Lung microvascular endothelial cell (primary cell): ENCODE results near the gene TMEM86A. TPM values are rescaled to one million over a fixed set of nuclear protein-coding genes. Genes with fewer than 3 reads are reported as not detected.
"Not testable (repeated sequence)": the region's sequence is repeated elsewhere in the genome, so short reads cannot be mapped to it uniquely, and the experiment has no call there.

Source experiments
- DNase-seq, 2 donors: peaks; one replicate each; pipeline versions ENCODE4 v3.0.0 to v3.0.0-alpha.2; 2010; ENCODE audit warnings: low read depth in 2 of 2
- total RNA-seq: library from RNA; depleted of rRNA; stranded (reverse); fragments of >200 nt; gene quantifications from 2 replicates; pipeline ENCODE4 v1.2.1, GENCODE V29; 2014

Gene TMEM86A
- total RNA-seq, result 2.4 and 6.3 TPM in 2 replicates

GRCh38 chr11:18698341-18699268, at the start of gene TMEM86A:
TMEM86A (plus strand) TSS chr11:18698779; CDS start chr11:18698887, 108 bp downstream.
- peak; percentile 83 to 87 for DNase-seq

- no peak for DNase-seq
Measured at GRCh38 chr11:18650353-18650752, 48.2 kb upstream of the TMEM86A start.

- peak; percentile 40 to 79 for DNase-seq
Measured at GRCh38 chr11:18650859-18651557, 47.6 kb upstream of the TMEM86A start.

GRCh38 chr11:18657673-18658072, 40.9 kb upstream of the TMEM86A start:
- no peak for DNase-seq

GRCh38 chr11:18665353-18665872, 33.2 kb upstream of the TMEM86A start:
- DNase-seq, result not testable (repeated sequence)

- DNase-seq, result no peak
Measured at GRCh38 chr11:18668131-18668530, 30.4 kb upstream of the TMEM86A start.

- no peak for DNase-seq
Measured at GRCh38 chr11:18669219-18669596, 29.4 kb upstream of the TMEM86A start.

GRCh38 chr11:18669711-18670110, 28.9 kb upstream of the TMEM86A start:
- DNase-seq, result no peak

GRCh38 chr11:18671246-18671645, 27.3 kb upstream of the TMEM86A start:
- no peak for DNase-seq

GRCh38 chr11:18672209-18672608, 26.4 kb upstream of the TMEM86A start:
- DNase-seq, result peak in 1 of 2 donors; percentile 21

GRCh38 chr11:18676803-18677202, 21.8 kb upstream of the TMEM86A start:
- no peak for DNase-seq

- DNase-seq, result no peak
Measured at GRCh38 chr11:18677560-18677959, 21.0 kb upstream of the TMEM86A start.

- not testable (repeated sequence) for DNase-seq
Measured at GRCh38 chr11:18681949-18682348, 16.6 kb upstream of the TMEM86A start.

GRCh38 chr11:18682466-18682865, 16.1 kb upstream of the TMEM86A start:
- no peak for DNase-seq

GRCh38 chr11:18684267-18684666, 14.3 kb upstream of the TMEM86A start:
- no peak for DNase-seq

GRCh38 chr11:18691467-18692140, 7.0 kb upstream of the TMEM86A start:
- DNase-seq, result not testable (repeated sequence)

- DNase-seq, result no peak
Measured at GRCh38 chr11:18692941-18693760, 5.4 kb upstream of the TMEM86A start.

- DNase-seq, result peak in 1 of 2 donors; percentile 50
Measured at GRCh38 chr11:18696638-18697225, 1.8 kb upstream of the TMEM86A start.

GRCh38 chr11:18697576-18697975, 1.0 kb upstream of the TMEM86A start:
- peak in 1 of 2 donors; percentile 36 for DNase-seq

- no peak for DNase-seq
Measured at GRCh38 chr11:18699269-18699596, 654 bp downstream of the TMEM86A start.

- DNase-seq, result no peak
Measured at GRCh38 chr11:18699848-18700261, 1.3 kb downstream of the TMEM86A start.
